CD4-positive, CD25-positive, alpha-beta regulatory T cell (primary cell): ENCODE measurements around the gene LYRM4. TPM values are rescaled to one million over a fixed set of nuclear protein-coding genes. Genes with fewer than 3 reads are reported as not detected.

ENCODE experiments used
- ATAC-seq, 2 donors: fragments of 150-1000 bp; cut with Tn5 transposase; one replicate each; pipeline ENCODE4 v1.10.0; 2021; ENCODE audit warnings: low read depth in 2 of 2, moderate number of reproducible peaks in 2 of 2, moderate library complexity in 1 of 2
- DNase-seq, 3 donors: peaks; one replicate each; pipeline versions ENCODE4 v3.0.0 to v3.0.0-alpha.2; 2012 to 2022; ENCODE audit warnings: mixed read lengths in 1 of 3
- H3K27ac ChIP-seq: one replicate; pipeline ENCODE4 v1.7.0; 2013; ENCODE audit warnings: mild to moderate bottlenecking, low read length; ENCODE audit not compliant: insufficient read depth, poor library complexity, severe bottlenecking
- H3K27me3 ChIP-seq: one replicate; pipeline ENCODE4 v1.7.0; 2013; ENCODE audit warnings: low read length; ENCODE audit not compliant: control insufficient read depth, insufficient read depth
- H3K36me3 ChIP-seq: one replicate; pipeline ENCODE4 v1.7.0; 2013; ENCODE audit warnings: mild to moderate bottlenecking, low read length, moderate library complexity; ENCODE audit not compliant: control insufficient read depth, insufficient read depth
- H3K4me1 ChIP-seq: 2 replicates; pipeline ENCODE4 v1.7.0; 2013; ENCODE audit warnings: mild to moderate bottlenecking, low read length; ENCODE audit not compliant: insufficient read depth, control insufficient read depth, poor library complexity, severe bottlenecking
- H3K4me3 ChIP-seq: one replicate; pipeline ENCODE4 v1.7.0; 2013; ENCODE audit warnings: low read depth, mild to moderate bottlenecking, low read length, moderate library complexity
- H3K9me3 ChIP-seq, 2 experiments: 1 replicate in 1 of 2; 2 replicates in 1 of 2; pipeline ENCODE4 v1.7.0; 2013; ENCODE audit warnings: low read length in 2 of 2, mild to moderate bottlenecking in 1 of 2, moderate library complexity in 1 of 2; ENCODE audit not compliant: control insufficient read depth in 2 of 2
- H3K27ac Mint-ChIP-seq, 3 donors: one replicate each; pipeline ENCODE4 v1.8.0; 2020 to 2022; ENCODE audit warnings: mild to moderate bottlenecking in 3 of 3, mixed read lengths in 3 of 3, moderate library complexity in 2 of 3
- H3K27me3 Mint-ChIP-seq: one replicate; pipeline ENCODE4 v1.8.0; 2022; ENCODE audit warnings: mild to moderate bottlenecking, mixed read lengths
- H3K36me3 Mint-ChIP-seq: one replicate; pipeline ENCODE4 v1.8.0; 2020; ENCODE audit warnings: mixed read lengths
- H3K4me1 Mint-ChIP-seq, 4 donors: one replicate each; pipeline ENCODE4 v1.8.0; 2020 to 2022; ENCODE audit warnings: mixed read lengths in 4 of 4, mild to moderate bottlenecking in 1 of 4
- H3K4me3 Mint-ChIP-seq, 4 donors: one replicate each; pipeline ENCODE4 v1.8.0; 2020 to 2022; ENCODE audit warnings: mild to moderate bottlenecking in 4 of 4, mixed read lengths in 4 of 4, moderate library complexity in 3 of 4
- H3K9me3 Mint-ChIP-seq, 7 donors: one replicate each; pipeline ENCODE4 v1.8.0; 2020 to 2022; ENCODE audit warnings: mixed read lengths in 7 of 7, mild to moderate bottlenecking in 3 of 7, moderate library complexity in 2 of 7
- polyA plus RNA-seq, 4 donors: library from polyadenylated mRNA; unstranded; fragments of 300-500 nt; fragmentation: Illumina TruSeq; gene quantifications; one replicate each; pipeline ENCODE4 v1.2.3, GENCODE V29; 2021
- total RNA-seq: library from RNA; stranded (reverse); gene quantifications from one replicate; pipeline ENCODE4 v1.2.3, GENCODE V29; 2022

Gene LYRM4
- total and polyA plus RNA-seq, 5 donors from 2014 or later: 14.9 to 38.8 (median 27.1) TPM

GRCh38 chr6:5300206-5300764 lies 39.5 kb upstream of the LYRM4 start:
- no peak for DNase-seq
- no peak overlapping the region for H3K4me3 ChIP-seq
- ATAC-seq: no peak
- H3K27ac Mint-ChIP-seq: peak overlapping the region in 1 of 3 donors; percentile 48
- H3K9me3 ChIP-seq: no peaks in the 10 kb centered on the region
- H3K4me1 ChIP-seq: peaks cover 30% of the 10 kb centered on the region
- no peak overlapping the region for H3K27ac ChIP-seq
- no peaks in the 10 kb centered on the region for H3K27me3 Mint-ChIP-seq
- H3K4me3 Mint-ChIP-seq: no peak overlapping the region
- H3K9me3 Mint-ChIP-seq: no peaks in the 10 kb centered on the region
- H3K36me3 Mint-ChIP-seq: peaks cover 7% of the 10 kb centered on the region
- H3K4me1 Mint-ChIP-seq: peaks cover 16 to 62% (median 52%) of the 10 kb centered on the region in 4 donors
- H3K36me3 ChIP-seq: no peaks in the 10 kb centered on the region
- H3K27me3 ChIP-seq: no peaks in the 10 kb centered on the region

GRCh38 chr6:5295623-5296022 lies 34.9 kb upstream of the LYRM4 start:
- Histone ChIP-seq H3K9me3 (no peaks in the 10 kb centered on the region), H3K4me1 (peaks cover 13% of the 10 kb centered on the region), H3K27ac (no peak overlapping the region), H3K27me3 (no peaks in the 10 kb centered on the region), H3K4me3 (no peak overlapping the region), H3K36me3 (peaks cover 4% of the 10 kb centered on the region)
- DNase-seq (no peak), ATAC-seq (no peak)
- H3K4me1 Mint-ChIP-seq: peaks cover 27 to 74% (median 51%) of the 10 kb centered on the region in 4 donors
- H3K36me3 Mint-ChIP-seq: peaks cover 14% of the 10 kb centered on the region
- peak overlapping the region in 1 of 4 donors; percentile 33 for H3K4me3 Mint-ChIP-seq
- no peaks in the 10 kb centered on the region for H3K27me3 Mint-ChIP-seq
- H3K9me3 Mint-ChIP-seq: peaks cover 0 to 2% (median 0%) of the 10 kb centered on the region in 7 donors
- H3K27ac Mint-ChIP-seq: peak overlapping the region in 1 of 3 donors; percentile 43

DNA sequence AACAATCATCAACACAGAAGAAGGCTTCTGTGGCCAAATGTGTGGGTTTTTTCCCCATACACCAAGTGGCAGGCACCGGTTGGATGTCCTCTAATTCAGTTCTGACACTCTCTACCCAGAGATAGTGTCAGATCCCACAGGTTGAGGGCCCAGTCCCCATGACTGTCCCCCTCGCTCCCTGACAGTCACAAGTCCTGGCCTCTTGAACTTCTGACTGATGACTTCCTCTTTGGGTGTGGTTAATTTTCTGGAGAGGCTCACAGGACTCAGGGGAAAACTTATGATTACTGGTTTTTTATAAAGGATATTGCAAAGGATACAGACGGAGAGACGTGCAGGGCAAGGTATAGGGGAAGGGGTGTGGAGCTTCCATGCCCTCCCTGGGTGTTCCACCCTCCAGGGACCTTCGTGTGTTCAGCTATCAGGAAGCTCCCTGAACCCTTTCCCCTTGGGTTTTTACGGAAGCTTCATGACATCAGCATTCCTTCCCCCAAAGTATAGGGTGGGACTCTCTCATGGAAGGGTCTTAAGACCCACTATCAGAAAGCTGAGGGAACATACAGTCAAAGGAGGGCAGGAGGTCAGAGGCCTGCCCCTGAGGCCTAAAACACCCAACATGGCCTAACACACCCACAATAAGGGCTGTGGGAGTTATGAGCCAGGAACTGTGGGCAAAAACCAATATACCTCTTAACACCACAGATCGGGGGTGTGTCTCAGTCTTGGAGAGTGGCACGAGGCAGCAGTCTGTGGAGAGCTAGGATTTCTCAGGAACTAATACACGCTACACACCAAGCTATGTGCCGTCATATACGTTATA lies 33.9 kb upstream of the LYRM4 start:
- Mint-ChIP-seq H3K9me3 (peaks cover 0 to 2% (median 0%) of the 10 kb centered on the region in 7 donors), H3K27ac (peak overlapping the region; percentile 34 to 75 (median 59)), H3K4me3 (no peak overlapping the region), H3K4me1 (peaks cover 27 to 67% (median 50%) of the 10 kb centered on the region in 4 donors), H3K36me3 (peaks cover 14% of the 10 kb centered on the region), H3K27me3 (no peaks in the 10 kb centered on the region)
- Histone ChIP-seq H3K27ac (no peak overlapping the region), H3K9me3 (no peaks in the 10 kb centered on the region), H3K4me1 (peaks cover 9% of the 10 kb centered on the region), H3K36me3 (peaks cover 5% of the 10 kb centered on the region), H3K27me3 (no peaks in the 10 kb centered on the region), H3K4me3 (no peak overlapping the region)
- ATAC-seq (peak; percentile 11 to 57), DNase-seq (no peak)

DNA sequence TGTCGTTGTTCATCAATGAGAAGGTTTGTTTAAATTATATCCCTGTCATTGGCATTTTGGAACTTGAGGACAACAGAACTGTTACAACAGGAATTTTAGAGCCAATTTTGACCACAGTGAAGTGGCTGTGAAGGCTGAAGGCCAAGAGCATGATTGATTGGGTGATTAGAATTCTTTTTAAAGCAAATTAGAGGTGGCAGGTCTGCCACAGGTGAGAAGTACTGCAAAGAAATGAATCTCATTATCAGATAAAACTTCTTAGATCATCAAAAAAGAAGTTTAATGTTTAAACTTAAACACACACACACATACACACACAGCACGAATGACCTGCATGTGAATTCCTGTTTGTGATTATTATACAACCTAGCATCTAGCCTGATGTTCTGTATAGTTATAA lies 32.9 kb upstream of the LYRM4 start:
- Mint-ChIP-seq H3K9me3 (peaks cover 0 to 2% (median 0%) of the 10 kb centered on the region in 7 donors), H3K36me3 (peaks cover 14% of the 10 kb centered on the region), H3K4me3 (no peak overlapping the region), H3K27ac (peak overlapping the region in 1 of 3 donors; percentile 75), H3K4me1 (peaks cover 27 to 60% (median 46%) of the 10 kb centered on the region in 4 donors), H3K27me3 (no peaks in the 10 kb centered on the region)
- Histone ChIP-seq H3K36me3 (peaks cover 5% of the 10 kb centered on the region), H3K27me3 (no peaks in the 10 kb centered on the region), H3K4me3 (no peak overlapping the region), H3K4me1 (peaks cover 9% of the 10 kb centered on the region), H3K27ac (no peak overlapping the region), H3K9me3 (no peaks in the 10 kb centered on the region)
- DNase-seq (no peak), ATAC-seq (no peak)

DNA sequence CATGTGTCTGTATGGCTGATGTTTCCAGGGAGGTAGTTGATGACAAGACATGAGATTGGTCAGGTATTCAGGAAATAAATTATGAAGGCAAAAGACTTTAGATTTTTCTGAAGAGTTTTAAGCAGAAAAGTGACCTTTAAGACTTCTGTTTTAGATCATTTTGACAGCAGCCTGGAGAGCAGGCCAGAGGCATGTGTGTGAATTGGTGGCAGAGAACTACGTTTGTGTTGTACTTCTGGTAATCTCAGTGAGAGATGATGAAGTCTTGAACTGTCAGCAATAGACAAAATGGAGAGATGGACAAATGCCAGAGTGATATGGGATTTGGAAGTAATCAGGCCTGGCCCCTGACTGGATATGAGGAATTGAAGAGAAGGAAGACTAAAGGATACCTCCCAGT lies 31.4 kb upstream of the LYRM4 start:
- no peak for ATAC-seq
- no peak for DNase-seq
- no peak overlapping the region for H3K4me3 ChIP-seq
- H3K36me3 ChIP-seq: peaks cover 5% of the 10 kb centered on the region
- Mint-ChIP-seq H3K4me3 (no peak overlapping the region), H3K27ac (peak overlapping the region in 1 of 3 donors; percentile 6), H3K36me3 (peaks cover 22% of the 10 kb centered on the region), H3K27me3 (no peaks in the 10 kb centered on the region), H3K4me1 (peaks cover 27 to 59% (median 44%) of the 10 kb centered on the region in 4 donors), H3K9me3 (peaks cover 0 to 2% (median 0%) of the 10 kb centered on the region in 7 donors)
- H3K27me3 ChIP-seq: no peaks in the 10 kb centered on the region
- H3K4me1 ChIP-seq: peaks cover 9% of the 10 kb centered on the region
- H3K27ac ChIP-seq: no peak overlapping the region
- H3K9me3 ChIP-seq: no peaks in the 10 kb centered on the region

DNA sequence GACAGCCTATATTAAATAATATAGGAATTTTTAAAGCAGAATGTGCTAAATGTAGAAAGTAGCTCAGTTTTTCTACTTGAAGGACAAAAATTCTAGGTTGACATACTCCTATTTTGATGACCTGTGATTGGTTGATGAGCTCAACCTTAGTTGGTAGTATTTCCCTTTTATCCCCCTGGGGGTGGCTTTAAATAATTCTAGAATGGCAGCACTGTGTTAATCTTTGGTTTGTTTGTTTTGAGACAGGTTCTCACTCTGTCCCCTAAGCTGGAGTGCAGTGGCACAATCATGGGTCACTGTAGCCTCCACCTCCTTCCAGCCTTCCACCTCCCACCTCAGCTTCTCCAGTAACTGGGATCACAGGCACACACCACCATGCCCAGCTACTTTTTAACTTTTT lies 29.8 kb upstream of the LYRM4 start:
- peaks cover 27 to 70% (median 40%) of the 10 kb centered on the region in 4 donors for H3K4me1 Mint-ChIP-seq
- peaks cover 21% of the 10 kb centered on the region for H3K36me3 Mint-ChIP-seq
- H3K27ac ChIP-seq: no peak overlapping the region
- peaks cover 0 to 2% (median 0%) of the 10 kb centered on the region in 7 donors for H3K9me3 Mint-ChIP-seq
- no peak overlapping the region for H3K27ac Mint-ChIP-seq
- H3K4me3 ChIP-seq: no peak overlapping the region
- ATAC-seq (no peak), DNase-seq (no peak)
- H3K4me3 Mint-ChIP-seq: no peak overlapping the region
- H3K9me3 ChIP-seq: no peaks in the 10 kb centered on the region
- H3K4me1 ChIP-seq: peaks cover 9% of the 10 kb centered on the region
- H3K36me3 ChIP-seq: peaks cover 5% of the 10 kb centered on the region
- no peaks in the 10 kb centered on the region for H3K27me3 Mint-ChIP-seq
- no peaks in the 10 kb centered on the region for H3K27me3 ChIP-seq

- Mint-ChIP-seq H3K27ac (peak overlapping the region in 1 of 3 donors; percentile 11), H3K27me3 (no peaks in the 10 kb centered on the region), H3K9me3 (peaks cover 0 to 2% (median 0%) of the 10 kb centered on the region in 7 donors), H3K4me1 (peaks cover 30 to 74% (median 41%) of the 10 kb centered on the region in 4 donors), H3K36me3 (peaks cover 24% of the 10 kb centered on the region), H3K4me3 (no peak overlapping the region)
- Histone ChIP-seq H3K9me3 (no peaks in the 10 kb centered on the region), H3K36me3 (peaks cover 5% of the 10 kb centered on the region), H3K27ac (no peak overlapping the region), H3K4me3 (no peak overlapping the region), H3K4me1 (peaks cover 9% of the 10 kb centered on the region), H3K27me3 (no peaks in the 10 kb centered on the region)
- no peak for DNase-seq
- ATAC-seq: no peak
These were observed 29.3 kb upstream of the LYRM4 start for GRCh38 chr6:5290097-5290496.
